Measurements from ENCODE around the gene EML2.

The EML2 gene

GRCh38 chr19:45587873-45588272, 51.3 kb downstream of the EML2 start:
- no peak for DNase-seq (ENCODE audit: low spot score)

GRCh38 chr19:45585158-45585577, 54.0 kb downstream of the EML2 start:
- DNase-seq (ENCODE audit: low spot score) = no peak

- peak; percentile 99 for DNase-seq (ENCODE audit: low spot score)
Observed at GRCh38 chr19:45584332-45585157, 54.7 kb downstream of the EML2 start, which contains the start of gene OPA3. Gene OPA3, minus strand, starts transcription at chr19:45584802. Its CDS starts 38 bp downstream, at chr19:45584764.

- no peak for DNase-seq (ENCODE audit: low spot score)
Observed at GRCh38 chr19:45581576-45581975, 57.6 kb downstream of the EML2 start.

- no peak for DNase-seq (ENCODE audit: low spot score)
Observed at GRCh38 chr19:45578861-45579260, 60.3 kb downstream of the EML2 start.

GRCh38 chr19:45577111-45577905, 61.9 kb downstream of the EML2 start:
- no peak for DNase-seq (ENCODE audit: low spot score)

GRCh38 chr19:45576682-45577081, 62.5 kb downstream of the EML2 start:
- no peak for DNase-seq (ENCODE audit: low spot score)

GRCh38 chr19:45575216-45575615, 64.0 kb downstream of the EML2 start:
- DNase-seq (ENCODE audit: low spot score) = no peak

- no peak for DNase-seq (ENCODE audit: low spot score)
Observed at GRCh38 chr19:45574526-45574925, 64.7 kb downstream of the EML2 start.

GRCh38 chr19:45571457-45572220, 67.6 kb downstream of the EML2 start:
- no peak for DNase-seq (ENCODE audit: low spot score)

GRCh38 chr19:45569619-45570421, 69.4 kb downstream of the EML2 start:
- peak; percentile 51 for DNase-seq (ENCODE audit: low spot score)

GRCh38 chr19:45568732-45569131, 70.5 kb downstream of the EML2 start:
- no peak for DNase-seq (ENCODE audit: low spot score)

GRCh38 chr19:45567609-45568008, 71.6 kb downstream of the EML2 start:
- DNase-seq (ENCODE audit: low spot score) = no peak

- no peak for DNase-seq (ENCODE audit: low spot score)
Observed at GRCh38 chr19:45564131-45564780, 74.9 kb downstream of the EML2 start.

- no peak for DNase-seq (ENCODE audit: low spot score)
Observed at GRCh38 chr19:45560686-45561085, 78.5 kb downstream of the EML2 start.

- no peak for DNase-seq (ENCODE audit: low spot score)
Observed at GRCh38 chr19:45560038-45560437, 79.2 kb downstream of the EML2 start.
